Activated CD8-positive, alpha-beta T cell treated with anti-CD3 and anti-CD28 coated beads, Interleukin-2, amount 10 ng/mL, durations not matched to agents 7 days and 5 days (primary cell): ENCODE results near the gene KLF7. TPM values are rescaled to one million over a fixed set of nuclear protein-coding genes. Genes with fewer than 3 reads are reported as not detected.

Experiments
- ATAC-seq: fragments of 150-1000 bp; cut with Tn5 transposase; one replicate; pipeline ENCODE4 v1.10.0; 2021; ENCODE audit warnings: moderate library complexity
- CTCF ChIA-PET: fragments of 350-600 bp; sonication (Branson Sonifier 250); formaldehyde crosslinking; loops from one replicate; lab custom pipeline; 2021; ENCODE audit warnings: antibody characterized with exemption; lab: Charles Lee
- POLR2A ChIA-PET: fragments of 350-600 bp; sonication (Branson Sonifier 250); formaldehyde crosslinking; loops from one replicate; lab custom pipeline; 2021; ENCODE audit warnings: antibody characterized with exemption; lab: Charles Lee
- DNase-seq: peaks from one replicate; pipeline ENCODE4 v3.0.0-alpha.2; 2020
- H3K27ac Mint-ChIP-seq: one replicate; pipeline ENCODE4 v1.8.0; 2021; ENCODE audit warnings: mild to moderate bottlenecking, mixed read lengths
- H3K27me3 Mint-ChIP-seq: one replicate; pipeline ENCODE4 v1.8.0; 2021; ENCODE audit warnings: low read depth, mixed read lengths
- H3K36me3 Mint-ChIP-seq: one replicate; pipeline ENCODE4 v1.8.0; 2021; ENCODE audit warnings: low read depth, mixed read lengths
- H3K4me1 Mint-ChIP-seq: one replicate; pipeline ENCODE4 v1.8.0; 2021; ENCODE audit warnings: low read depth, mixed read lengths
- H3K4me3 Mint-ChIP-seq: one replicate; pipeline ENCODE4 v1.8.0; 2021; ENCODE audit warnings: mild to moderate bottlenecking, mixed read lengths
- H3K9me3 Mint-ChIP-seq: one replicate; pipeline ENCODE4 v1.8.0; 2022; ENCODE audit warnings: mixed read lengths; ENCODE audit not compliant: insufficient read depth
- total RNA-seq, 2 experiments: library from RNA; stranded (reverse); gene quantifications; one replicate each; pipeline ENCODE4 v1.2.3, GENCODE V29; 2021

KLF7 gene
- total RNA-seq, 2 experiments from 2014 or later, result 16.5 to 19.2 TPM

GRCh38 chr2:207121784-207122183 is 44.0 kb downstream of the KLF7 start:
- ATAC-seq, result no peak
- no peak for DNase-seq
- Mint-ChIP-seq H3K36me3 (peaks cover 33% of the 10 kb centered on the region), H3K27ac (no peak overlapping the region), H3K9me3 (no peaks in the 10 kb centered on the region), H3K4me1 (peaks cover 21% of the 10 kb centered on the region), H3K27me3 (no peaks in the 10 kb centered on the region), H3K4me3 (no peak overlapping the region)
- ChIA-PET POLR2A (no interaction called here), CTCF (no interaction called here)

GRCh38 chr2:207119048-207119447 is 46.7 kb downstream of the KLF7 start:
- H3K36me3 Mint-ChIP-seq, result peaks cover 28% of the 10 kb centered on the region
- no peak overlapping the region for H3K27ac Mint-ChIP-seq
- no peak overlapping the region for H3K4me3 Mint-ChIP-seq
- CTCF ChIA-PET, result no interaction called here
- POLR2A ChIA-PET, result no interaction called here
- no peaks in the 10 kb centered on the region for H3K27me3 Mint-ChIP-seq
- no peaks in the 10 kb centered on the region for H3K9me3 Mint-ChIP-seq
- no peak for DNase-seq
- peaks cover 15% of the 10 kb centered on the region for H3K4me1 Mint-ChIP-seq
- no peak for ATAC-seq

- no peak for DNase-seq
- POLR2A ChIA-PET, result no interaction called here
Measured at GRCh38 chr2:207117668-207118067, 48.1 kb downstream of the KLF7 start.

GRCh38 chr2:207115715-207116364 is 49.9 kb downstream of the KLF7 start:
- DNase-seq (no peak), ATAC-seq (no peak)
- no peak overlapping the region for H3K27ac Mint-ChIP-seq
- H3K9me3 Mint-ChIP-seq, result no peaks in the 10 kb centered on the region
- H3K4me3 Mint-ChIP-seq, result no peak overlapping the region
- peaks cover 12% of the 10 kb centered on the region for H3K4me1 Mint-ChIP-seq
- ChIA-PET POLR2A (no interaction called here), CTCF (interaction anchor here (0.8 kb wide), 1 partner anchor 9 kb away, joined by 3 read pairs; no protein-coding TSS in a partner anchor)
- H3K27me3 Mint-ChIP-seq, result no peaks in the 10 kb centered on the region
- peaks cover 16% of the 10 kb centered on the region for H3K36me3 Mint-ChIP-seq

More at GRCh38 chr2:207117668-207118067, 48.1 kb downstream of the KLF7 start:
- CTCF ChIA-PET, result no interaction called here
- Mint-ChIP-seq H3K27me3 (no peaks in the 10 kb centered on the region), H3K36me3 (peaks cover 19% of the 10 kb centered on the region), H3K4me3 (no peak overlapping the region), H3K27ac (no peak overlapping the region), H3K4me1 (peaks cover 1% of the 10 kb centered on the region), H3K9me3 (no peaks in the 10 kb centered on the region)
- no peak for ATAC-seq

GRCh38 chr2:207113414-207113813 is 52.3 kb downstream of the KLF7 start:
- H3K36me3 Mint-ChIP-seq, result peaks cover 14% of the 10 kb centered on the region
- no peak overlapping the region for H3K4me3 Mint-ChIP-seq
- no peaks in the 10 kb centered on the region for H3K27me3 Mint-ChIP-seq
- ChIA-PET POLR2A (no interaction called here), CTCF (interaction anchor here (0.9 kb wide), 1 partner anchor 314 kb away, joined by 5 read pairs; no protein-coding TSS in a partner anchor)
- no peak for ATAC-seq
- no peak overlapping the region for H3K27ac Mint-ChIP-seq
- peaks cover 18% of the 10 kb centered on the region for H3K4me1 Mint-ChIP-seq
- no peaks in the 10 kb centered on the region for H3K9me3 Mint-ChIP-seq
- no peak for DNase-seq

GRCh38 chr2:207112785-207113184 is 53.0 kb downstream of the KLF7 start:
- no peak for DNase-seq
- no peaks in the 10 kb centered on the region for H3K27me3 Mint-ChIP-seq
- H3K9me3 Mint-ChIP-seq, result no peaks in the 10 kb centered on the region
- peaks cover 17% of the 10 kb centered on the region for H3K36me3 Mint-ChIP-seq
- ATAC-seq, result no peak
- no peak overlapping the region for H3K4me3 Mint-ChIP-seq
- ChIA-PET CTCF (interaction anchor here (0.9 kb wide), 1 partner anchor 313 kb away, joined by 5 read pairs; no protein-coding TSS in a partner anchor), POLR2A (no interaction called here)
- peaks cover 23% of the 10 kb centered on the region for H3K4me1 Mint-ChIP-seq
- H3K27ac Mint-ChIP-seq, result no peak overlapping the region

- H3K27ac Mint-ChIP-seq, result no peak overlapping the region
- no peak for ATAC-seq
- ChIA-PET POLR2A (no interaction called here), CTCF (no interaction called here)
- DNase-seq, result no peak
- H3K27me3 Mint-ChIP-seq, result no peaks in the 10 kb centered on the region
- peaks cover 17% of the 10 kb centered on the region for H3K36me3 Mint-ChIP-seq
- H3K4me3 Mint-ChIP-seq, result no peak overlapping the region
- H3K4me1 Mint-ChIP-seq, result peaks cover 27% of the 10 kb centered on the region
- no peaks in the 10 kb centered on the region for H3K9me3 Mint-ChIP-seq
Measured at GRCh38 chr2:207112383-207112782, 53.4 kb downstream of the KLF7 start.

GRCh38 chr2:207111757-207112156 is 54.0 kb downstream of the KLF7 start:
- Mint-ChIP-seq H3K4me3 (no peak overlapping the region), H3K4me1 (peaks cover 27% of the 10 kb centered on the region), H3K27me3 (no peaks in the 10 kb centered on the region), H3K9me3 (no peaks in the 10 kb centered on the region), H3K27ac (no peak overlapping the region), H3K36me3 (peaks cover 19% of the 10 kb centered on the region)
- ATAC-seq, result no peak
- CTCF ChIA-PET, result no interaction called here
- DNase-seq, result no peak
- POLR2A ChIA-PET, result no interaction called here

- Mint-ChIP-seq H3K36me3 (peaks cover 25% of the 10 kb centered on the region), H3K4me1 (peaks cover 27% of the 10 kb centered on the region), H3K27me3 (no peaks in the 10 kb centered on the region), H3K4me3 (no peak overlapping the region), H3K9me3 (no peaks in the 10 kb centered on the region), H3K27ac (no peak overlapping the region)
- ChIA-PET POLR2A (no interaction called here), CTCF (no interaction called here)
- no peak for ATAC-seq
- DNase-seq, result no peak
Measured at GRCh38 chr2:207110715-207111114, 55.0 kb downstream of the KLF7 start.

- Mint-ChIP-seq H3K4me1 (peaks cover 27% of the 10 kb centered on the region), H3K9me3 (no peaks in the 10 kb centered on the region), H3K27ac (no peak overlapping the region), H3K4me3 (no peak overlapping the region), H3K36me3 (peaks cover 25% of the 10 kb centered on the region), H3K27me3 (no peaks in the 10 kb centered on the region)
- ATAC-seq (no peak), DNase-seq (no peak)
- CTCF ChIA-PET, result no interaction called here
- POLR2A ChIA-PET, result no interaction called here
Measured at GRCh38 chr2:207110310-207110709, 55.4 kb downstream of the KLF7 start.

- Mint-ChIP-seq H3K4me3 (no peak overlapping the region), H3K27ac (no peak overlapping the region), H3K27me3 (no peaks in the 10 kb centered on the region), H3K9me3 (no peaks in the 10 kb centered on the region), H3K4me1 (peaks cover 27% of the 10 kb centered on the region), H3K36me3 (peaks cover 25% of the 10 kb centered on the region)
- ChIA-PET POLR2A (no interaction called here), CTCF (no interaction called here)
- no peak for DNase-seq
- ATAC-seq, result no peak
Measured at GRCh38 chr2:207109768-207110167, 56.0 kb downstream of the KLF7 start.

GRCh38 chr2:207108440-207108839 is 57.3 kb downstream of the KLF7 start:
- Mint-ChIP-seq H3K36me3 (peaks cover 24% of the 10 kb centered on the region), H3K27me3 (no peaks in the 10 kb centered on the region), H3K9me3 (no peaks in the 10 kb centered on the region), H3K27ac (no peak overlapping the region), H3K4me1 (peaks cover 27% of the 10 kb centered on the region), H3K4me3 (no peak overlapping the region)
- no peak for ATAC-seq
- ChIA-PET POLR2A (no interaction called here), CTCF (interaction anchor here (1.1 kb wide), 1 partner anchor 131 kb away, joined by 3 read pairs; no protein-coding TSS in a partner anchor)
- DNase-seq, result no peak
